AG08396 (cell line): ENCODE data around the gene EMSY.

Experiments
- DNase-seq: peaks from one replicate; pipeline ENCODE4 v3.0.0; 2012; ENCODE audit warnings: low spot score, mixed read lengths

EMSY gene

GRCh38 chr11:76515494-76515893 is 70.7 kb downstream of the EMSY start:
- DNase-seq = no peak

DNA sequence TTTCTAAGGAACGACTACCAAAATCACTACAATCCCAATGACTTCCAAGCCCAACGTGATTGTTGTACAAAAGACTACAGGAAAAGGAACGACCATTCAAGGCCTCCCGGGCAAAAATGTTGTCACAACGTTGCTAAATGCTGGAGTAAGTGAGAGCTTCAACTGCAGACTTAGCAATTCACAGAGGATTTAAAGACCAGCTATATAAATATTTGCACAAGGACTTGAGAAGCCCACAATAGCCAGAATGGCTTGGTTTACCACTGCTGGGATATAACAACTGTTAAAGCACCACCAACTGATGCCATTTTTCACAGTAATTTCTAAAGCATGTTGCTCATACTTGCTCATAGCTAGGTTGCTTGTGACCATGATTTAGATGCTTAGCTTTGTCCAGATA is 78.3 kb downstream of the EMSY start:
- no peak for DNase-seq

- no peak for DNase-seq
These were observed 79.1 kb downstream of the EMSY start for GRCh38 chr11:76523786-76524436.

DNA sequence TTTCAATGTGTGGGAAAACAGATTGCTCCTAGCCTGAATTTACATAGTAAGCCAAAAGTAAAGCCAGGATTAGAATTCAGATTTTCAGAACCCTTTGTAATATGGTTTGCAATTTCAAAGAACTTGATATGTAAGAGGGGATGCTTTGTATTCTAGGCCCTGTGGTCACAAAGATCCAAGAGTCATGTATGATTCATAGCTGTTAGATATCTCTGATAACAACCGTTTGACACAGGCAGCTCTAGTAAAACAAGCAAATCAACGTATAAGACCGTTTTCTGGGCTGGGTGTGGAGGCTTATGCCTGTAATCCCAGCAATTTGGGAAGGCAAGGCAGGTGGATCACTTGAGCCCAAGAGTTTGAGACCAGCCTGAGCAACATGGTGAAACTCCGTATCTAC is 79.6 kb downstream of the EMSY start:
- no peak for DNase-seq

GRCh38 chr11:76524919-76525318 is 80.1 kb downstream of the EMSY start:
- DNase-seq = peak; percentile 24

GRCh38 chr11:76526878-76527277 is 82.1 kb downstream of the EMSY start:
- DNase-seq = no peak

GRCh38 chr11:76542436-76542835 is 97.6 kb downstream of the EMSY start:
- no peak for DNase-seq

DNA sequence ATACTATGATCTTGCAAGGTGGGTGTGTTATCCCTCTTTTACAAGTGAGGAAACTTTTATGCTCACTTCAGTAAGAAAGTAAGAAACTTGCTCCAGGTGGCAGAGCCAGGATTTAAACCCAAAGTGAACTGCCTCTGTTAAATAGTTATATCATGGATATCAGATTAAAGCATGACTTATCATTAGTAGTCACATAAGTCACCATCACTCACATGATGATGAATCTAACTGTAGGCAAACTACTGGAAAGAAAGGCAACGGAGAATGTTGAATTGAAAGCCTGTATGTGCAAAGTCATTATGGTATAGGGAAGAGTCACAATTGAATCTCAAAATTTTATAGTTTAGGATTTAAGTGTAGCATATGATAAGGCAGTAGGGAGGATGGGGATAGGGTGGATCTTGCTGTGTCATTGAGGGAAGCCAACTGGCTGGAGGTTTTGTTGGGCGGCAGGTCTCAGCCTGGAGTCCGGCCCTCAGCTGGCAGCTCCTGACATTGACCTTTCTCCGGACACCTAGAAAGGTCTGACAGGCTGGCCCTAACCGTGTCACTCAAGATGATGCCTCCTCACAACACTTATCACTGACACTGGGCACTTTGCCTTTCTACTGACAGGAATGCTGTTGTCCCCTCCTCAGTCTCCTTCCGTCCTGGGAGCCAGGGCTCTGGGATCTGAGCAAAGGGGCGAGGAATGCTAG is 98.3 kb downstream of the EMSY start:
- DNase-seq = no peak

DNA sequence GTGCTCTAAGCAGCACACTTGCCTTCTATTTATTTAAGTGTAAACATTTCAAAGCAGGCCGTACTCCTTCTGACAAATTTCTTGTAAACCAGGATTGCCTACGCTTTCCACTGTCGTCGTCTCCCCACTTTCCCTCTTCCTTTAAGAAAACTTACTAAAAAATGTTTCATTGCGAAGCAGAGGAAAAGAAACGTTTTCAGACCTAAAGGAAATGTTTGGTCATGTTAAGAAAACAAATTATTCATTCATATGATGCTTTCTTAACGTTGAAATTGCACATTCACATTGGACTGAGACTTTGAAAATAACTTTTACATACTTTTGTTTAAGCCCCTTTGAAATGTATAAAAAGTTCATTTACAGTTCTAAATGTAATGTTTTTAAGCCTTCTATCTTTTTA is 106.0 kb downstream of the EMSY start:
- no peak for DNase-seq

- no peak for DNase-seq
These were observed 106.6 kb downstream of the EMSY start for GRCh38 chr11:76551400-76551799.

DNA sequence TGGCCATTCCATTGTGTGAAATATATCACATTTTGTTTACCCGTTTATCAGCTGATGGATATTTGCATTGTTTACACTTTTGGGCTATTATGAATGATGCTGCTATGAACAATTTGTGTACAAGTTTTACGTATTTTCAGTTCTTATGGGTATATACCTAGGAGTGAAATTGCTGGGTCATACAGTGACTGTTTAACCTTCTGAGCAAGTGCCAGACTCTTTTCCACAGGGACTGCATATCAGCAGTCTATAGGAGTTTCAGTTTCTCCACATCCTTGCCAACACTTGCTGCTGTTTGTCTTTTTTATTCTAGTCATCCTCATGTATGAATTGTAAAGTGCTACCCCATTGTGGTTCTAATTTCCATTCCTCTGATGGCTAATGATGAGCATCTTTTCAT is 108.2 kb downstream of the EMSY start:
- DNase-seq = no peak

DNA sequence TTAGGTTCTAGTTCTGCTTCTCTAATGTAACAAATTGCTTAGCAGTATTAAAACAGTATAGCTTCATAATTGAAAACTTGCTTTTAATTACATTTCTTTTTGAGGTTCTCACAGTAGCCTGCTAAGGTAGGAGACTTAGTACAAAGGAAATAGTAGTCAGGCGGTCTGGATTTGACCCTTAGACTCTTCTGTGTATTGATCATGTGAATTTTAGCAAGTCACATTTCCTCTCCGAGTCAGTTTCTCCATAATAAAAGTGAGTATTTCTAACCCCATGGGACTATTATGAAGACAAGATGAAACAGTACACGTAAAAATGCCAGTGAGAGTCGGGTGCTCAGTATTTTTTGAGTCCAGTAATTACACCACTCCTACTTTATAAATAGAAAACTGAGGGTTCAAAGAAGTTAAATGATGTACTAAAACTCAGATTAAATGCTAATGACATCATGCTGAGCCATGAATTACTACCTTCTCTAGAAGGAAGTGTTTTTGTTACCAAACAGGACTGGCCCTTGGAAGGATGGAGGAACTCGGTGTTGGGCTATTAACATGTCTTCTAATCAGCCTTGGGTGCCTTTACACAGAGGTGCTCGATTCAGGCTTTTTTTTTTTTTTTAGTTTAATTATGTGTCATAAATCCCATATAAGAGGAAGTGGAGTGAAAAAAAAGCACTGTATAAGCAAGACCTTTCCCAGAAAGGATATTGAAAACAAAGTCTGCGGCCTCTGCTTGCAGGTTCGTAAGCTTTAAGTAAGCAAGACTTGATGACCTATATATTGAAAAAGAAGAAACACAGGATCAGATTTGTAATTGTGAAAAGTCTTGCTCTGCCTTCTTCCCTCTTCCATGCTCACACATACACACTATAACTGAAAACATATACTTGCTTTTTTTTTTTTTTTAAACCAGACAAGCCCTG is 109.0 kb downstream of the EMSY start:
- DNase-seq = no peak

GRCh38 chr11:76554767-76555166 is 109.9 kb downstream of the EMSY start:
- no peak for DNase-seq

- no peak for DNase-seq
These were observed 112.6 kb downstream of the EMSY start for GRCh38 chr11:76557466-76557865.

GRCh38 chr11:76558473-76558872 is 113.7 kb downstream of the EMSY start:
- DNase-seq = no peak

GRCh38 chr11:76558891-76559290 is 114.1 kb downstream of the EMSY start:
- no peak for DNase-seq

- DNase-seq = no peak
These were observed 114.5 kb downstream of the EMSY start for GRCh38 chr11:76559346-76559745.

GRCh38 chr11:76560219-76560618 is 115.4 kb downstream of the EMSY start:
- DNase-seq = no peak

DNA sequence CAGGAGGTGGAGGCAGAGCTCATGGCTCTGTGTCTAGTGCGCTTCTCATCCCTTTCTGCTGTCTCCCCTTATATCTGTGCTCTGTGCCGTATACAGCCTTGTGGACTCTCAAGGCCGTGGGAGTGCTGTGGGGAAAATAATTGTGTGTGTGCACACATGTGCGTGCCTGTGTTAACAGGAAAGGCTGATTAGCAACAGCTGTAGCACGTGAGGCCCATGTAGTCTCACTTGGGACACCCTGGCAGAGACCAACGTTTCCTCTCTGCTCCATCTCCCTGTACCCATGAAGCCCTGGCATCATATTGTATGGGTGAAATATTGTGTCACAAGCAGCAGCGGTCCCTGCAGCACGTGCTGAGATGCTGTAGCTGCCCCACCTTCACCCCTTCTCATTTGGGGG is 116.4 kb downstream of the EMSY start:
- DNase-seq = no peak

GRCh38 chr11:76562541-76562940 is 117.7 kb downstream of the EMSY start:
- no peak for DNase-seq

DNA sequence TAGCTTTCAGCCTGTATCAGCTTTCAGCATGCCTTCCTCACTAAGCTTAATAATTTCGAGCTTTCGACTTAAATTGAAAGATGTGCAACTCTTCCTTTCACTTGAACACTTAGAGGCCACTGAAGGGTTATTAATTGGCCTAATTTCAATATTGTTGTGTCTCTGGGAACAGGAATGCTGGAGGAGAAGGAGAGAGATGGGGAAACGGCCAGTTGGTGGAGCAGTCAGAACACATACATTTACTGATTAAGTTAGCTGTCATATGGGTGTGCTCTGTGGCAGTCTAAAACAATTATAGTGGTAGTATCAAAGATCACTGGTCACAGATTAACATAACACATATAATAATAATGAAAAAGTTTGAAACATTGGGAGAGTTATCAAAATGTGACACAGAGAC is 119.5 kb downstream of the EMSY start:
- DNase-seq = no peak

DNA sequence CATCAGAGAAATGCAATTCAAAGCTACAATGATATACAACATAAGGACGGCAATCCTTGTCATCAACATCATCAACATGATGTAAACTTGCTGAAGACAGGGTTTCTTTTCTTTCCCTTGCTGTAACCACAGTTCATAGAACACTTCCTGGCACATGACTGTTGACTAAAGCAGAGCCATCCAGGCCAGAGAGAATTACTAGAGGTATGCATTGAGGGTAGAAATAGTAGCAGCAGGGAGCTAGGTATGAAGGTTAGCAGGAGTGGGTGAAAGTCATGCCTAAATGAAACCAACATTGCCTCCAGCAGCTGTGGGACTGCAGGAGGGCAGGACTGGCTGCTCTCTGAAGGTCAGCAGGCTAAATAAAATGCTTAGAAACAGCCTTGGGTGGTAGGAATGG is 122.0 kb downstream of the EMSY start:
- no peak for DNase-seq

- no peak for DNase-seq
These were observed 122.4 kb downstream of the EMSY start for GRCh38 chr11:76567261-76567660.
